WTC11 (cell line): ENCODE measurements around the gene RBP3. TPM values are rescaled to one million over a fixed set of nuclear protein-coding genes. Genes with fewer than 3 reads are reported as not detected.

Experiments
- ATAC-seq: fragments of 200-7000 bp; cut with Tn5 transposase; 2 replicates; pipeline ENCODE4 v1.10.0; 2021; ENCODE audit warnings: mild to moderate bottlenecking, moderate library complexity
- CTCF ChIA-PET: fragments of 300-600 bp; sonication (Branson Sonifier 250); formaldehyde crosslinking; loops from one replicate; lab custom pipeline; 2021; ENCODE audit warnings: antibody characterized with exemption; lab: Charles Lee
- POLR2A ChIA-PET: fragments of 350-600 bp; sonication (Branson Sonifier 250); formaldehyde crosslinking; loops from one replicate; lab custom pipeline; 2021; ENCODE audit warnings: antibody characterized with exemption; lab: Charles Lee
- DNase-seq: peaks from one replicate; pipeline ENCODE4 v3.0.0; 2021; ENCODE audit warnings: low spot score
- H3K27ac Mint-ChIP-seq: 2 replicates; pipeline ENCODE4 v1.8.0; 2021; ENCODE audit warnings: mixed read lengths
- H3K27me3 Mint-ChIP-seq: 2 replicates; pipeline ENCODE4 v1.8.0; 2021; ENCODE audit warnings: low read depth, mild to moderate bottlenecking, moderate library complexity, mixed read lengths
- H3K36me3 Mint-ChIP-seq: 2 replicates; pipeline ENCODE4 v1.8.0; 2021; ENCODE audit warnings: mixed read lengths
- H3K4me1 Mint-ChIP-seq: 2 replicates; pipeline ENCODE4 v1.8.0; 2022; ENCODE audit warnings: mixed read lengths
- H3K4me3 Mint-ChIP-seq: 2 replicates; pipeline ENCODE4 v1.8.0; 2021; ENCODE audit warnings: mild to moderate bottlenecking, moderate library complexity, mixed read lengths
- H3K9me3 Mint-ChIP-seq: 2 replicates; pipeline ENCODE4 v1.8.0; 2021; ENCODE audit warnings: mixed read lengths
- CDX4 ChIP-seq: fragments of 250-450 bp; sonication (Bioruptor Pico); IDR thresholded peaks from 2 replicates; pipeline ENCODE4 v1.9.0; 2021; ENCODE audit warnings: moderate library complexity, mild to moderate bottlenecking, inconsistent platforms, borderline replicate concordance
- CREB1 ChIP-seq: sonication (generic); formaldehyde crosslinking; IDR thresholded peaks from 2 replicates; pipeline ENCODE4 v1.8.0; 2023; ENCODE audit warnings: mild to moderate bottlenecking, missing genetic modification reagents
- ELF4 ChIP-seq: sonication (generic); formaldehyde crosslinking; IDR thresholded peaks from 2 replicates; pipeline ENCODE4 v1.8.1; 2022; ENCODE audit warnings: low read depth, mild to moderate bottlenecking, moderate library complexity, missing genetic modification reagents
- ERG ChIP-seq: fragments of 250-450 bp; sonication (Bioruptor Pico); IDR thresholded peaks from 2 replicates; pipeline ENCODE4 v1.8.0; 2021; ENCODE audit warnings: mild to moderate bottlenecking
- ESRRA ChIP-seq: sonication (generic); formaldehyde crosslinking; IDR thresholded peaks from 2 replicates; pipeline ENCODE4 v1.8.1; 2022; ENCODE audit warnings: mild to moderate bottlenecking, missing genetic modification reagents, borderline replicate concordance
- GTF2I ChIP-seq: fragments of 250-450 bp; sonication (Bioruptor Pico); conservative IDR thresholded peaks from 2 replicates; pipeline ENCODE4 v1.4.0; 2021; ENCODE audit warnings: mild to moderate bottlenecking
- HMGA2 ChIP-seq: fragments of 250-450 bp; sonication (Bioruptor Pico); IDR thresholded peaks from 2 replicates; pipeline ENCODE4 v1.4.0; 2021; ENCODE audit warnings: mild to moderate bottlenecking, moderate library complexity
- NFYB ChIP-seq: sonication (generic); formaldehyde crosslinking; conservative IDR thresholded peaks from 2 replicates; pipeline ENCODE4 v1.8.0; 2022; ENCODE audit warnings: low read depth, missing genetic modification reagents
- OVOL2 ChIP-seq: fragments of 250-450 bp; sonication (Bioruptor Pico); IDR thresholded peaks from 2 replicates; pipeline ENCODE4 v1.9.0; 2021; ENCODE audit warnings: mild to moderate bottlenecking, borderline replicate concordance
- PRDM15 ChIP-seq: sonication (generic); formaldehyde crosslinking; IDR thresholded peaks from 2 replicates; pipeline ENCODE4 v1.8.0; 2022; ENCODE audit warnings: missing genetic modification reagents
- PREB ChIP-seq: sonication (generic); formaldehyde crosslinking; IDR thresholded peaks from 2 replicates; pipeline ENCODE4 v1.8.1; 2022; ENCODE audit warnings: mild to moderate bottlenecking, missing genetic modification reagents, moderate library complexity, borderline replicate concordance
- PRRX2 ChIP-seq: fragments of 250-450 bp; sonication (Bioruptor Pico); IDR thresholded peaks from 2 replicates; pipeline ENCODE4 v1.8.0; 2021; ENCODE audit warnings: mild to moderate bottlenecking
- SMAD3 ChIP-seq: sonication (generic); formaldehyde crosslinking; IDR thresholded peaks from 2 replicates; pipeline ENCODE4 v1.8.0; 2022; ENCODE audit warnings: missing genetic modification reagents, mild to moderate bottlenecking, borderline replicate concordance
- TEAD1 ChIP-seq: sonication (generic); formaldehyde crosslinking; IDR thresholded peaks from 2 replicates; pipeline ENCODE4 v1.8.0; 2022; ENCODE audit warnings: mild to moderate bottlenecking, missing genetic modification reagents
- TP53 ChIP-seq: sonication (generic); formaldehyde crosslinking; IDR thresholded peaks from 2 replicates; pipeline ENCODE4 v1.8.1; 2023; ENCODE audit warnings: mild to moderate bottlenecking, missing genetic modification reagents
- ZBTB21 ChIP-seq: sonication (generic); formaldehyde crosslinking; IDR thresholded peaks from 2 replicates; pipeline ENCODE4 v1.8.1; 2023; ENCODE audit warnings: mild to moderate bottlenecking, missing genetic modification reagents, borderline replicate concordance
- ZBTB43 ChIP-seq: sonication (generic); formaldehyde crosslinking; IDR thresholded peaks from 2 replicates; pipeline ENCODE4 v1.8.1; 2023; ENCODE audit warnings: mild to moderate bottlenecking, missing genetic modification reagents
- ZNF121 ChIP-seq: sonication (generic); formaldehyde crosslinking; IDR thresholded peaks from 2 replicates; pipeline ENCODE4 v1.8.0; 2023; ENCODE audit warnings: missing genetic modification reagents
- ZNF138 ChIP-seq: sonication (generic); formaldehyde crosslinking; conservative IDR thresholded peaks from 2 replicates; pipeline ENCODE4 v1.8.1; 2022; ENCODE audit warnings: mild to moderate bottlenecking, moderate library complexity, missing genetic modification reagents
- ZNF423 ChIP-seq: fragments of 250-450 bp; sonication (Bioruptor Pico); IDR thresholded peaks from 2 replicates; pipeline ENCODE4 v2.1.2; 2022; ENCODE audit warnings: mild to moderate bottlenecking, moderate library complexity
- ZSCAN18 ChIP-seq: fragments of 250-450 bp; sonication (Bioruptor Pico); IDR thresholded peaks from 2 replicates; pipeline ENCODE4 v2.1.2; 2022; ENCODE audit warnings: mild to moderate bottlenecking, moderate library complexity
- total RNA-seq: library from RNA; stranded (reverse); gene quantifications from 3 replicates; pipeline ENCODE4 v1.2.3, GENCODE V29; 2021

The RBP3 gene
- total RNA-seq, 1 experiment from 2014 or later, result not detected

GRCh38 chr10:47405857-47406547 lies 57.8 kb downstream of the RBP3 start:
- Mint-ChIP-seq H3K27me3 (no peaks in the 10 kb centered on the region), H3K9me3 (no peaks in the 10 kb centered on the region), H3K27ac (no peak overlapping the region), H3K4me3 (no peak overlapping the region), H3K4me1 (peaks cover 32% of the 10 kb centered on the region), H3K36me3 (no peaks in the 10 kb centered on the region)
- TF ChIP-seq ERG (CRISPR knock-in tag), result no peak
- TF ChIP-seq ZNF121, result no peak
- TF ChIP-seq ZNF423 (CRISPR knock-in tag), result no peak
- no peak for TF ChIP-seq ELF4 (CRISPR knock-in tag)
- TF ChIP-seq CREB1, result no peak
- DNase-seq, result no peak
- ChIA-PET POLR2A (no interaction called here), CTCF (interaction anchor here (1.0 to 1.9 kb wide), 4 partner anchors 22 to 358 kb away, joined by 3 to 5 read pairs (median 4); partner anchors contain the start of gene ZNF488)
- no peak for ATAC-seq

GRCh38 chr10:47406548-47406869 lies 58.3 kb downstream of the RBP3 start:
- TF ChIP-seq PREB (CRISPR knock-in tag) (no peak), ZNF423 (CRISPR knock-in tag) (no peak), ZNF138 (CRISPR knock-in tag) (no peak), TP53 (CRISPR knock-in tag) (no peak), CDX4 (CRISPR knock-in tag) (no peak), SMAD3 (CRISPR knock-in tag) (no peak), NFYB (CRISPR knock-in tag) (no peak), PRDM15 (CRISPR knock-in tag) (no peak), ZSCAN18 (CRISPR knock-in tag) (no peak), PRRX2 (CRISPR knock-in tag) (no peak), ZBTB43 (CRISPR knock-in tag) (no peak), ZBTB21 (CRISPR knock-in tag) (no peak), GTF2I (CRISPR knock-in tag) (no peak), OVOL2 (CRISPR knock-in tag) (no peak), HMGA2 (no peak), TEAD1 (CRISPR knock-in tag) (no peak), ESRRA (no peak)
- peaks cover 32% of the 10 kb centered on the region for H3K4me1 Mint-ChIP-seq
- POLR2A ChIA-PET, result no interaction called here
- no peak for DNase-seq
- H3K27me3 Mint-ChIP-seq, result no peaks in the 10 kb centered on the region
- H3K9me3 Mint-ChIP-seq, result no peaks in the 10 kb centered on the region
- CTCF ChIA-PET, result no interaction called here
- no peak overlapping the region for H3K4me3 Mint-ChIP-seq
- H3K36me3 Mint-ChIP-seq, result no peaks in the 10 kb centered on the region
- no peak for ATAC-seq
- no peak overlapping the region for H3K27ac Mint-ChIP-seq
